GM12891 (cell line): ENCODE data around the gene FANCC.

Experiments used
- PAX5 ChIP-seq: IDR thresholded peaks from 2 replicates; pipeline ENCODE4 v1.6.1; 2011; ENCODE audit warnings: low read length, moderate library complexity, mild to moderate bottlenecking; ENCODE audit not compliant: insufficient read depth, severe bottlenecking
- POLR2A ChIP-seq: IDR thresholded peaks from 2 replicates; pipeline ENCODE4 v1.6.1; 2011; ENCODE audit warnings: low read depth, low read length, control low read depth
- POLR2AphosphoS5 ChIP-seq: IDR thresholded peaks from 2 replicates; pipeline ENCODE4 v1.6.1; 2011; ENCODE audit warnings: low read depth, low read length, control low read depth
- SPI1 ChIP-seq: IDR thresholded peaks from 2 replicates; pipeline ENCODE4 v1.6.1; 2011; ENCODE audit warnings: low read depth, low read length, control low read depth
- TAF1 ChIP-seq: IDR thresholded peaks from 2 replicates; pipeline ENCODE4 v1.6.1; 2011; ENCODE audit warnings: low read depth, low read length, control low read depth

GRCh38 chr9:95089257-95090022 lies 228.1 kb downstream of the FANCC start:
- TF ChIP-seq POLR2AphosphoS5 (no peak), TAF1 (no peak), POLR2A (no peak), SPI1 (no peak), PAX5 (no peak)
